GM23338 (cell line): ENCODE measurements around the gene SNHG17. TPM values are rescaled to one million over a fixed set of nuclear protein-coding genes. Genes with fewer than 3 reads are reported as not detected.
"Not testable (repeated sequence)": the region's sequence is repeated elsewhere in the genome, so short reads cannot be mapped to it uniquely, and the experiment has no call there.

Source experiments
- ATAC-seq: fragments of 200-7000 bp; cut with Tn5 transposase; 3 replicates; pipeline ENCODE4 v1.9.1; 2020
- DNase-seq: peaks from one replicate; pipeline ENCODE4 v3.0.0-alpha.2; 2015; ENCODE audit warnings: low spot score
- H2AFZ ChIP-seq: fragments of 200-600 bp; sonication (generic); 2 replicates; pipeline ENCODE4 v1.8.0; 2016; ENCODE audit warnings: antibody characterized with exemption, mild to moderate bottlenecking, moderate library complexity
- H3F3A ChIP-seq: fragments of 200-600 bp; sonication (generic); replicated peaks from 2 replicates; pipeline ENCODE4 v1.8.0; 2017; ENCODE audit warnings: antibody characterized with exemption, mixed run types, low read depth
- H3K27ac ChIP-seq: fragments of 200-600 bp; sonication (generic); 2 replicates; pipeline ENCODE4 v1.6.1; 2016; ENCODE audit warnings: low read depth
- H3K27me3 ChIP-seq: fragments of 200-600 bp; sonication (generic); 2 replicates; pipeline ENCODE4 v1.8.0; 2016; ENCODE audit warnings: mild to moderate bottlenecking, mixed run types, moderate library complexity; ENCODE audit not compliant: insufficient read depth
- H3K36me3 ChIP-seq: fragments of 200-600 bp; sonication (generic); 2 replicates; pipeline ENCODE4 v1.8.0; 2016; ENCODE audit warnings: mild to moderate bottlenecking; ENCODE audit not compliant: insufficient read depth
- H3K4me1 ChIP-seq: fragments of 200-600 bp; sonication (generic); 2 replicates; pipeline ENCODE4 v1.8.0; 2016; ENCODE audit warnings: mild to moderate bottlenecking, moderate library complexity; ENCODE audit not compliant: insufficient read depth
- H3K4me2 ChIP-seq: fragments of 200-600 bp; sonication (generic); 2 replicates; pipeline ENCODE4 v1.7.1; 2017; ENCODE audit warnings: mixed run types
- H3K4me3 ChIP-seq: fragments of 200-600 bp; sonication (generic); 2 replicates; pipeline ENCODE4 v1.6.1; 2016; ENCODE audit warnings: mixed run types
- H3K79me2 ChIP-seq: fragments of 200-600 bp; sonication (generic); replicated peaks from 2 replicates; pipeline ENCODE4 v1.8.0; 2017; ENCODE audit warnings: mild to moderate bottlenecking; ENCODE audit not compliant: insufficient read depth
- H3K9me2 ChIP-seq: fragments of 200-600 bp; sonication (generic); 2 replicates; pipeline ENCODE4 v1.8.0; 2017; ENCODE audit not compliant: insufficient read depth
- H4K20me1 ChIP-seq: fragments of 200-600 bp; sonication (generic); replicated peaks from 2 replicates; pipeline ENCODE4 v1.8.0; 2017; ENCODE audit warnings: mild to moderate bottlenecking; ENCODE audit not compliant: insufficient read depth
- H3K27ac Mint-ChIP-seq: 2 replicates; pipeline ENCODE4 v1.8.0; 2020; ENCODE audit warnings: inconsistent platforms, mild to moderate bottlenecking, moderate library complexity, mixed read lengths
- H3K27me3 Mint-ChIP-seq: 3 replicates; pipeline ENCODE4 v1.8.0; 2022; ENCODE audit warnings: low read depth, mild to moderate bottlenecking, moderate library complexity, mixed read lengths, inconsistent platforms; ENCODE audit not compliant: insufficient read depth, poor library complexity
- H3K36me3 Mint-ChIP-seq: 3 replicates; pipeline ENCODE4 v1.8.0; 2021; ENCODE audit warnings: low read depth, mild to moderate bottlenecking, inconsistent platforms, moderate library complexity, mixed read lengths
- H3K4me1 Mint-ChIP-seq: 3 replicates; pipeline ENCODE4 v1.8.0; 2020; ENCODE audit warnings: mild to moderate bottlenecking, inconsistent platforms, mixed read lengths
- H3K4me3 Mint-ChIP-seq: 3 replicates; pipeline ENCODE4 v1.8.0; 2021; ENCODE audit warnings: moderate library complexity, mild to moderate bottlenecking, inconsistent platforms, mixed read lengths
- H3K9me3 Mint-ChIP-seq: 3 replicates; pipeline ENCODE4 v1.8.0; 2020; ENCODE audit warnings: moderate library complexity, mild to moderate bottlenecking, inconsistent platforms, mixed read lengths
- CTCF ChIP-seq, 2 experiments: fragments of 200-600 bp in 1 of 2; sonication (generic) in 1 of 2; conservative IDR thresholded peaks; 2 replicates each; pipeline versions ENCODE4 v1.5.1 to v1.6.1; 2016 to 2017; ENCODE audit warnings: antibody characterized with exemption in 2 of 2, low read depth in 2 of 2, mild to moderate bottlenecking in 2 of 2, moderate library complexity in 1 of 2
- ETS1 ChIP-seq: IDR thresholded peaks from 2 replicates; pipeline ENCODE4 v1.6.1; 2016; ENCODE audit warnings: antibody characterized with exemption
- JUNB ChIP-seq: IDR thresholded peaks from one replicate; pipeline ENCODE4 v1.6.1; 2016; ENCODE audit warnings: antibody characterized with exemption; ENCODE audit not compliant: unreplicated experiment
- NANOG ChIP-seq: IDR thresholded peaks from 2 replicates; pipeline ENCODE4 v1.6.1; 2016; ENCODE audit warnings: antibody characterized with exemption, borderline replicate concordance
- POLR2AphosphoS5 ChIP-seq: IDR thresholded peaks from 2 replicates; pipeline ENCODE4 v1.6.1; 2016; ENCODE audit warnings: antibody characterized with exemption, low read depth
- ZNF114 ChIP-seq: fragments of 250-450 bp; sonication (Bioruptor Pico); IDR thresholded peaks from 2 replicates; pipeline ENCODE4 v1.5.0; 2020; ENCODE audit warnings: mild to moderate bottlenecking, moderate library complexity
- ZNF462 ChIP-seq: fragments of 250-450 bp; sonication (Bioruptor Pico); IDR thresholded peaks from 2 replicates; pipeline ENCODE4 v1.5.0; 2020; ENCODE audit warnings: mild to moderate bottlenecking, moderate library complexity
- polyA plus RNA-seq: library from polyadenylated mRNA; unstranded; fragments of >200 nt; fragmentation: Nextera tagmentation; extraction: Ambion mirVana; gene quantifications from 2 replicates; pipeline ENCODE4 v1.2.1, GENCODE V29; 2016
- total RNA-seq: library from RNA; depleted of rRNA; stranded (reverse); fragments of >200 nt; shearing (Covaris generic); gene quantifications from 2 replicates; pipeline ENCODE4 v1.2.3, GENCODE V29; 2014

The SNHG17 gene
- total and polyA plus RNA-seq, 2 experiments from 2014 or later = 25.4 to 76.1 TPM

- H2AFZ ChIP-seq = peak overlapping the region; percentile 63
- no peaks in the 10 kb centered on the region for H3F3A ChIP-seq
- H3K4me1 Mint-ChIP-seq = peaks cover 6% of the 10 kb centered on the region; the same call in 1 of the 3 replicates
- peaks cover 11% of the 10 kb centered on the region; the same call in 1 of the 2 replicates for H3K4me1 ChIP-seq
- H3K27me3 Mint-ChIP-seq = peaks cover 6% of the 10 kb centered on the region
- H3K9me2 ChIP-seq = no peaks in the 10 kb centered on the region
- no peak overlapping the region for H3K4me3 Mint-ChIP-seq
- no peaks in the 10 kb centered on the region for H3K79me2 ChIP-seq
- no peak for TF ChIP-seq CTCF (conservative IDR thresholded peaks at IDR 0.05; ENCODE audit: low read depth in 2 of 2)
- TF ChIP-seq NANOG = no peak
- no peak for TF ChIP-seq ETS1
- no peak for TF ChIP-seq ZNF114 (CRISPR knock-in tag)
- no peaks in the 10 kb centered on the region for H3K36me3 Mint-ChIP-seq
- no peaks in the 10 kb centered on the region for H4K20me1 ChIP-seq
- ATAC-seq (no peak; the same call in 1 of the 3 replicates), DNase-seq (no peak)
- no peak overlapping the region for H3K4me3 ChIP-seq
- no peak overlapping the region for H3K27ac Mint-ChIP-seq
- no peaks in the 10 kb centered on the region for H3K36me3 ChIP-seq
- H3K4me2 ChIP-seq = no peak overlapping the region
- peaks cover 7% of the 10 kb centered on the region; the same call in 2 of the 3 replicates for H3K9me3 Mint-ChIP-seq
- H3K27ac ChIP-seq = no peak overlapping the region
- no peaks in the 10 kb centered on the region for H3K27me3 ChIP-seq
Observed at GRCh38 chr20:38383147-38383546, 52.0 kb downstream of the SNHG17 start.

- H3K4me3 ChIP-seq, H3K4me1 Mint-ChIP-seq, H3F3A ChIP-seq, H3K79me2 ChIP-seq, H3K36me3 ChIP-seq, H4K20me1 ChIP-seq, H2AFZ ChIP-seq, H3K9me2 ChIP-seq, H3K4me3 Mint-ChIP-seq, H3K36me3 Mint-ChIP-seq, H3K27me3 Mint-ChIP-seq, H3K27ac Mint-ChIP-seq, H3K4me1 ChIP-seq, H3K27ac ChIP-seq, ATAC-seq, DNase-seq, H3K4me2 ChIP-seq, H3K27me3 ChIP-seq: not testable (repeated sequence)
- peaks cover 14% of the 10 kb centered on the region for H3K9me3 Mint-ChIP-seq
Observed at GRCh38 chr20:38377838-38378237, 57.3 kb downstream of the SNHG17 start.

- Mint-ChIP-seq H3K27ac (no peak overlapping the region), H3K36me3 (peaks cover 5% of the 10 kb centered on the region; the same call in 1 of the 3 replicates), H3K4me3 (no peak overlapping the region), H3K4me1 (no peaks in the 10 kb centered on the region), H3K27me3 (peaks cover 7% of the 10 kb centered on the region), H3K9me3 (peaks cover 14% of the 10 kb centered on the region)
- Histone ChIP-seq H3K27ac (no peak overlapping the region), H4K20me1 (no peaks in the 10 kb centered on the region), H2AFZ (no peak overlapping the region), H3K4me3 (no peak overlapping the region), H3K4me1 (no peaks in the 10 kb centered on the region), H3K4me2 (no peak overlapping the region), H3K9me2 (no peaks in the 10 kb centered on the region), H3K79me2 (no peaks in the 10 kb centered on the region), H3F3A (no peaks in the 10 kb centered on the region), H3K27me3 (no peaks in the 10 kb centered on the region), H3K36me3 (no peaks in the 10 kb centered on the region)
- DNase-seq = no peak
- ATAC-seq = no peak
- TF ChIP-seq JUNB (no peak), NANOG (no peak), ZNF462 (CRISPR knock-in tag) (no peak), POLR2AphosphoS5 (no peak)
Observed at GRCh38 chr20:38377039-38377685, 58.0 kb downstream of the SNHG17 start.
